Fibroblast of lung (primary cell): ENCODE data around the gene CLDN9. TPM values are rescaled to one million over a fixed set of nuclear protein-coding genes. Genes with fewer than 3 reads are reported as not detected.

Experiments
- DNase-seq, 2 donors: peaks; one replicate each; pipeline versions ENCODE4 v3.0.0 to v3.0.0-alpha.2; 2010; ENCODE audit warnings: low read depth in 2 of 2
- H2AFZ ChIP-seq: 2 replicates; pipeline ENCODE4 v1.5.1; 2012; ENCODE audit warnings: low read length, control low read depth, inconsistent platforms
- H3K27ac ChIP-seq: 2 replicates; pipeline ENCODE4 v1.5.1; 2011; ENCODE audit warnings: low read length, control low read depth; ENCODE audit not compliant: insufficient read depth
- H3K27me3 ChIP-seq: 2 replicates; pipeline ENCODE4 v1.5.1; 2011; ENCODE audit warnings: mild to moderate bottlenecking, low read length; ENCODE audit not compliant: control insufficient read depth, insufficient read depth
- H3K36me3 ChIP-seq: 2 replicates; pipeline ENCODE4 v1.5.1; 2011; ENCODE audit warnings: low read length; ENCODE audit not compliant: control insufficient read depth, insufficient read depth
- H3K4me1 ChIP-seq: 2 replicates; pipeline ENCODE4 v1.5.1; 2011; ENCODE audit warnings: low read length; ENCODE audit not compliant: control insufficient read depth, insufficient read depth; ENCODE audit errors: extremely low read depth
- H3K4me2 ChIP-seq: 2 replicates; pipeline ENCODE4 v1.5.1; 2011; ENCODE audit warnings: low read length, control low read depth; ENCODE audit not compliant: insufficient read depth; ENCODE audit errors: extremely low read depth
- H3K4me3 ChIP-seq, 4 experiments: fragments of 200-600 bp in 1 of 4; sonication (generic) in 1 of 4; replicated peaks in 1 of 4; 2 replicates each; pipeline ENCODE4 v1.5.1; 2011 to 2016; ENCODE audit warnings: low read length in 4 of 4, low read depth in 3 of 4, mild to moderate bottlenecking in 3 of 4, control low read depth in 2 of 4, inconsistent platforms in 1 of 4, mixed read lengths in 1 of 4; ENCODE audit not compliant: insufficient read depth in 1 of 4; ENCODE audit errors: control extremely low read depth in 1 of 4
- H3K79me2 ChIP-seq: 2 replicates; pipeline ENCODE4 v1.5.1; 2012; ENCODE audit warnings: mild to moderate bottlenecking, low read length, inconsistent platforms; ENCODE audit not compliant: control insufficient read depth, insufficient read depth
- H3K9ac ChIP-seq: 2 replicates; pipeline ENCODE4 v1.5.1; 2011; ENCODE audit warnings: mild to moderate bottlenecking, low read length, control low read depth; ENCODE audit not compliant: insufficient read depth
- H3K9me3 ChIP-seq: 2 replicates; pipeline ENCODE4 v1.5.1; 2012; ENCODE audit warnings: low read depth, low read length; ENCODE audit not compliant: control insufficient read depth, insufficient read depth
- H4K20me1 ChIP-seq: 2 replicates; pipeline ENCODE4 v1.5.1; 2011; ENCODE audit warnings: low read length; ENCODE audit not compliant: control insufficient read depth, insufficient read depth; ENCODE audit errors: extremely low read depth
- CTCF ChIP-seq, 2 donors: IDR thresholded peaks in 1 of 2; conservative IDR thresholded peaks in 1 of 2; 1 replicate in 1 of 2; 2 replicates in 1 of 2; pipeline ENCODE4 v1.5.1; 2011 to 2012; ENCODE audit warnings: low read length in 2 of 2, control low read depth in 1 of 2, inconsistent platforms in 1 of 2, low read depth in 1 of 2, mild to moderate bottlenecking in 1 of 2
- EZH2 ChIP-seq: IDR thresholded peaks from 2 replicates; pipeline ENCODE4 v1.5.1; 2012; ENCODE audit warnings: low read length, control low read depth, mild to moderate bottlenecking; ENCODE audit errors: missing control alignments
- polyA plus RNA-seq, 2 donors: library from polyadenylated mRNA; depleted of rRNA in 1 of 2; stranded (reverse) in 1 of 2; unstranded in 1 of 2; fragments of >200 nt; gene quantifications; 2 replicates each; pipeline ENCODE4 v1.2.1, GENCODE V29; 2011 to 2012; ENCODE audit warnings: missing spikeins in 1 of 2
- total RNA-seq: library from RNA; depleted of rRNA; stranded (reverse); fragments of >200 nt; gene quantifications from 2 replicates; pipeline ENCODE4 v1.2.1, GENCODE V29; 2014

Gene CLDN9
- total and polyA plus RNA-seq, 2 donors (not counting 1 experiment from before 2014, with no cell fraction given): not detected

GRCh38 chr16:2992383-2993081 is 20.2 kb upstream of the CLDN9 start:
- Histone ChIP-seq H3K36me3 (no peaks in the 10 kb centered on the region), H3K4me2 (no peak overlapping the region), H3K4me1 (no peaks in the 10 kb centered on the region), H3K9me3 (no peaks in the 10 kb centered on the region), H3K4me3 (no peak overlapping the region), H3K79me2 (no peaks in the 10 kb centered on the region), H4K20me1 (no peaks in the 10 kb centered on the region), H2AFZ (no peak overlapping the region), H3K27ac (no peak overlapping the region), H3K27me3 (no peaks in the 10 kb centered on the region), H3K9ac (no peak overlapping the region)
- TF ChIP-seq CTCF (conservative IDR thresholded peaks at IDR 0.05 in 1 of 2, IDR thresholded peaks at IDR 0.05 in 1 of 2; ENCODE audit: low read depth in 1 of 2, low read length in 2 of 2): no peak
- TF ChIP-seq EZH2: no peak
- no peak for DNase-seq

- H3K4me2 ChIP-seq: no peak overlapping the region
These were observed 16.4 kb upstream of the CLDN9 start for GRCh38 chr16:2996298-2996697.

GRCh38 chr16:2999929-3000328 is 12.8 kb upstream of the CLDN9 start:
- Histone ChIP-seq H3K9me3 (no peaks in the 10 kb centered on the region), H3K4me2 (no peak overlapping the region), H3K4me3 (no peak overlapping the region), H3K79me2 (no peaks in the 10 kb centered on the region), H3K4me1 (no peaks in the 10 kb centered on the region), H3K36me3 (no peaks in the 10 kb centered on the region), H3K9ac (no peak overlapping the region), H2AFZ (no peak overlapping the region), H3K27ac (no peak overlapping the region), H4K20me1 (no peaks in the 10 kb centered on the region), H3K27me3 (no peaks in the 10 kb centered on the region)
- TF ChIP-seq CTCF (conservative IDR thresholded peaks at IDR 0.05 in 1 of 2, IDR thresholded peaks at IDR 0.05 in 1 of 2; ENCODE audit: low read depth in 1 of 2, low read length in 2 of 2) (no peak), EZH2 (no peak)
- DNase-seq: no peak

More at GRCh38 chr16:2996298-2996697, 16.4 kb upstream of the CLDN9 start:
- TF ChIP-seq EZH2 (no peak), CTCF (conservative IDR thresholded peaks at IDR 0.05 in 1 of 2, IDR thresholded peaks at IDR 0.05 in 1 of 2; ENCODE audit: low read depth in 1 of 2, low read length in 2 of 2) (no peak)
- DNase-seq: no peak
- Histone ChIP-seq H4K20me1 (no peaks in the 10 kb centered on the region), H3K27me3 (no peaks in the 10 kb centered on the region), H3K4me3 (no peak overlapping the region), H3K79me2 (no peaks in the 10 kb centered on the region), H2AFZ (no peak overlapping the region), H3K9ac (no peak overlapping the region), H3K27ac (no peak overlapping the region), H3K4me1 (no peaks in the 10 kb centered on the region), H3K9me3 (no peaks in the 10 kb centered on the region), H3K36me3 (no peaks in the 10 kb centered on the region)
